Activated CD8-positive, alpha-beta memory T cell treated with anti-CD3 and anti-CD28 coated beads, Interleukin-2, amount 10 ng/mL, durations not matched to agents 7 days and 5 days (primary cell): ENCODE data around the gene THAP5. TPM values are rescaled to one million over a fixed set of nuclear protein-coding genes. Genes with fewer than 3 reads are reported as not detected.

Experiments used
- ATAC-seq: fragments of 150-1000 bp; cut with Tn5 transposase; one replicate; pipeline ENCODE4 v1.10.0; 2021; ENCODE audit warnings: moderate library complexity
- CTCF ChIA-PET: fragments of 350-600 bp; sonication (Branson Sonifier 250); formaldehyde crosslinking; loops from one replicate; lab custom pipeline; 2021; ENCODE audit warnings: antibody characterized with exemption; lab: Charles Lee
- DNase-seq: peaks from one replicate; pipeline ENCODE4 v3.0.0-alpha.2; 2020
- H3K27ac Mint-ChIP-seq: one replicate; pipeline ENCODE4 v1.8.0; 2021; ENCODE audit warnings: mild to moderate bottlenecking, mixed read lengths
- H3K27me3 Mint-ChIP-seq: one replicate; pipeline ENCODE4 v1.8.0; 2021; ENCODE audit warnings: mixed read lengths
- H3K36me3 Mint-ChIP-seq: one replicate; pipeline ENCODE4 v1.8.0; 2021; ENCODE audit warnings: mild to moderate bottlenecking, mixed read lengths
- H3K4me1 Mint-ChIP-seq: one replicate; pipeline ENCODE4 v1.8.0; 2021; ENCODE audit warnings: mixed read lengths
- H3K4me3 Mint-ChIP-seq: one replicate; pipeline ENCODE4 v1.8.0; 2021; ENCODE audit warnings: mild to moderate bottlenecking, moderate library complexity, mixed read lengths
- H3K9me3 Mint-ChIP-seq: one replicate; pipeline ENCODE4 v1.8.0; 2022; ENCODE audit warnings: low read depth, mixed read lengths
- total RNA-seq, 2 experiments: library from RNA; stranded (reverse); gene quantifications; one replicate each; pipeline ENCODE4 v1.2.3, GENCODE V29; 2021

THAP5 gene
- total RNA-seq, 2 experiments from 2014 or later: 27.2 to 28.6 TPM

GRCh38 chr7:108598153-108598552 is 28.6 kb upstream of the THAP5 start:
- H3K36me3 Mint-ChIP-seq: no peaks in the 10 kb centered on the region
- peaks cover 28% of the 10 kb centered on the region for H3K27me3 Mint-ChIP-seq
- H3K27ac Mint-ChIP-seq: no peak overlapping the region
- no peaks in the 10 kb centered on the region for H3K4me1 Mint-ChIP-seq
- H3K9me3 Mint-ChIP-seq: no peaks in the 10 kb centered on the region
- ATAC-seq (no peak), DNase-seq (no peak)
- H3K4me3 Mint-ChIP-seq: no peak overlapping the region
- CTCF ChIA-PET: no interaction called here

GRCh38 chr7:108596560-108596959 is 27.1 kb upstream of the THAP5 start:
- Mint-ChIP-seq H3K27ac (no peak overlapping the region), H3K4me3 (no peak overlapping the region), H3K9me3 (no peaks in the 10 kb centered on the region), H3K36me3 (no peaks in the 10 kb centered on the region), H3K27me3 (peaks cover 27% of the 10 kb centered on the region), H3K4me1 (no peaks in the 10 kb centered on the region)
- no peak for ATAC-seq
- CTCF ChIA-PET: no interaction called here
- no peak for DNase-seq

GRCh38 chr7:108592646-108593201 is 23.2 kb upstream of the THAP5 start:
- no peak overlapping the region for H3K4me3 Mint-ChIP-seq
- no peaks in the 10 kb centered on the region for H3K4me1 Mint-ChIP-seq
- no peaks in the 10 kb centered on the region for H3K27me3 Mint-ChIP-seq
- H3K36me3 Mint-ChIP-seq: no peaks in the 10 kb centered on the region
- ATAC-seq: no peak
- no peak overlapping the region for H3K27ac Mint-ChIP-seq
- no peaks in the 10 kb centered on the region for H3K9me3 Mint-ChIP-seq
- DNase-seq: no peak
- CTCF ChIA-PET: no interaction called here

GRCh38 chr7:108590606-108591005 is 21.1 kb upstream of the THAP5 start:
- Mint-ChIP-seq H3K9me3 (no peaks in the 10 kb centered on the region), H3K4me3 (no peak overlapping the region), H3K4me1 (no peaks in the 10 kb centered on the region), H3K36me3 (no peaks in the 10 kb centered on the region), H3K27me3 (peaks cover 14% of the 10 kb centered on the region), H3K27ac (no peak overlapping the region)
- no peak for DNase-seq
- ATAC-seq: no peak
- CTCF ChIA-PET: no interaction called here

- Mint-ChIP-seq H3K27me3 (peaks cover 14% of the 10 kb centered on the region), H3K27ac (no peak overlapping the region), H3K4me3 (no peak overlapping the region), H3K9me3 (no peaks in the 10 kb centered on the region), H3K36me3 (no peaks in the 10 kb centered on the region), H3K4me1 (no peaks in the 10 kb centered on the region)
- DNase-seq (no peak), ATAC-seq (no peak)
- CTCF ChIA-PET: no interaction called here
Measured at GRCh38 chr7:108589874-108590273, 20.4 kb upstream of the THAP5 start.

GRCh38 chr7:108589199-108589598 is 19.7 kb upstream of the THAP5 start:
- H3K4me3 Mint-ChIP-seq: no peak overlapping the region
- CTCF ChIA-PET: no interaction called here
- H3K9me3 Mint-ChIP-seq: no peaks in the 10 kb centered on the region
- no peaks in the 10 kb centered on the region for H3K36me3 Mint-ChIP-seq
- no peak for ATAC-seq
- H3K27ac Mint-ChIP-seq: no peak overlapping the region
- no peaks in the 10 kb centered on the region for H3K4me1 Mint-ChIP-seq
- DNase-seq: no peak
- peaks cover 14% of the 10 kb centered on the region for H3K27me3 Mint-ChIP-seq

- Mint-ChIP-seq H3K27ac (no peak overlapping the region), H3K27me3 (peaks cover 14% of the 10 kb centered on the region), H3K36me3 (peaks cover 2% of the 10 kb centered on the region), H3K4me1 (no peaks in the 10 kb centered on the region), H3K4me3 (no peak overlapping the region), H3K9me3 (no peaks in the 10 kb centered on the region)
- DNase-seq: no peak
- CTCF ChIA-PET: no interaction called here
- ATAC-seq: no peak
Measured at GRCh38 chr7:108586274-108586710, 16.8 kb upstream of the THAP5 start.

GRCh38 chr7:108585843-108586242 is 16.3 kb upstream of the THAP5 start:
- Mint-ChIP-seq H3K27ac (no peak overlapping the region), H3K4me3 (no peak overlapping the region), H3K4me1 (no peaks in the 10 kb centered on the region), H3K9me3 (no peaks in the 10 kb centered on the region), H3K27me3 (peaks cover 14% of the 10 kb centered on the region), H3K36me3 (peaks cover 2% of the 10 kb centered on the region)
- no peak for ATAC-seq
- CTCF ChIA-PET: no interaction called here
- DNase-seq: no peak

- ATAC-seq (no peak), DNase-seq (no peak)
- Mint-ChIP-seq H3K4me1 (no peaks in the 10 kb centered on the region), H3K9me3 (peaks cover 4% of the 10 kb centered on the region), H3K36me3 (peaks cover 10% of the 10 kb centered on the region), H3K4me3 (no peak overlapping the region), H3K27me3 (peaks cover 14% of the 10 kb centered on the region), H3K27ac (no peak overlapping the region)
- CTCF ChIA-PET: no interaction called here
Measured at GRCh38 chr7:108584211-108584610, 14.7 kb upstream of the THAP5 start.

- Mint-ChIP-seq H3K27me3 (peaks cover 11% of the 10 kb centered on the region), H3K4me1 (no peaks in the 10 kb centered on the region), H3K4me3 (no peak overlapping the region), H3K27ac (no peak overlapping the region), H3K36me3 (peaks cover 19% of the 10 kb centered on the region), H3K9me3 (peaks cover 4% of the 10 kb centered on the region)
- ATAC-seq: no peak
- no peak for DNase-seq
- CTCF ChIA-PET: no interaction called here
Measured at GRCh38 chr7:108581655-108582491, 12.4 kb upstream of the THAP5 start.

GRCh38 chr7:108580298-108580697 is 10.8 kb upstream of the THAP5 start:
- Mint-ChIP-seq H3K4me1 (peaks cover 2% of the 10 kb centered on the region), H3K9me3 (peaks cover 4% of the 10 kb centered on the region), H3K36me3 (peaks cover 31% of the 10 kb centered on the region), H3K27ac (no peak overlapping the region), H3K27me3 (no peaks in the 10 kb centered on the region), H3K4me3 (no peak overlapping the region)
- CTCF ChIA-PET: no interaction called here
- DNase-seq: no peak
- ATAC-seq: no peak

- Mint-ChIP-seq H3K9me3 (peaks cover 4% of the 10 kb centered on the region), H3K27ac (no peak overlapping the region), H3K4me1 (peaks cover 3% of the 10 kb centered on the region), H3K36me3 (peaks cover 41% of the 10 kb centered on the region), H3K4me3 (no peak overlapping the region), H3K27me3 (no peaks in the 10 kb centered on the region)
- ATAC-seq: no peak
- CTCF ChIA-PET: no interaction called here
- DNase-seq: no peak
Measured at GRCh38 chr7:108578937-108579336, 9.4 kb upstream of the THAP5 start.

- CTCF ChIA-PET: interaction anchor here (1.1 kb wide), 1 partner anchor 11 kb away, joined by 3 read pairs; no protein-coding TSS in a partner anchor
- DNase-seq (no peak), ATAC-seq (no peak)
- Mint-ChIP-seq H3K36me3 (peaks cover 54% of the 10 kb centered on the region), H3K27me3 (no peaks in the 10 kb centered on the region), H3K4me3 (no peak overlapping the region), H3K4me1 (peaks cover 22% of the 10 kb centered on the region), H3K27ac (no peak overlapping the region), H3K9me3 (peaks cover 4% of the 10 kb centered on the region)
Measured at GRCh38 chr7:108576116-108576515, 6.6 kb upstream of the THAP5 start.

- Mint-ChIP-seq H3K4me3 (no peak overlapping the region), H3K4me1 (peaks cover 24% of the 10 kb centered on the region), H3K9me3 (peaks cover 4% of the 10 kb centered on the region), H3K36me3 (peaks cover 54% of the 10 kb centered on the region), H3K27ac (no peak overlapping the region), H3K27me3 (no peaks in the 10 kb centered on the region)
- DNase-seq (no peak), ATAC-seq (no peak)
- CTCF ChIA-PET: no interaction called here
Measured at GRCh38 chr7:108575156-108575555, 5.7 kb upstream of the THAP5 start.
